Spinal cord (tissue), 10 donors: ENCODE results near the gene TRA2B. TPM values are rescaled to one million over a fixed set of nuclear protein-coding genes. Genes with fewer than 3 reads are reported as not detected.

ENCODE experiments used
- DNase-seq, 6 donors: peaks; one replicate each; pipeline versions ENCODE4 v3.0.0 to v3.0.0-alpha.2; 2013 to 2015; ENCODE audit warnings: low spot score in 6 of 6, low read depth in 4 of 6
- H3K27ac ChIP-seq: one replicate; pipeline ENCODE4 v1.5.1; 2013; ENCODE audit warnings: low read depth, low read length, control low read depth
- H3K27me3 ChIP-seq: one replicate; pipeline ENCODE4 v1.6.1; 2013; ENCODE audit warnings: low read length; ENCODE audit not compliant: control insufficient read depth, insufficient read depth
- H3K36me3 ChIP-seq: one replicate; pipeline ENCODE4 v1.6.1; 2013; ENCODE audit warnings: low read length; ENCODE audit not compliant: control insufficient read depth, insufficient read depth
- H3K4me1 ChIP-seq: one replicate; pipeline ENCODE4 v1.6.1; 2013; ENCODE audit warnings: low read length; ENCODE audit not compliant: control insufficient read depth, insufficient read depth
- H3K4me3 ChIP-seq: one replicate; pipeline ENCODE4 v1.5.1; 2013; ENCODE audit warnings: low read depth, low read length, control low read depth
- H3K9me3 ChIP-seq: one replicate; pipeline ENCODE4 v1.6.1; 2013; ENCODE audit warnings: low read length; ENCODE audit not compliant: control insufficient read depth, insufficient read depth
- WGBS: methylation state at CpG from one replicate; pipeline ENCODE4 v1.1.5; 2013; ENCODE audit warnings: missing lambda C conversion rate; ENCODE audit not compliant: insufficient coverage; 5-methylcytosine and 5-hydroxymethylcytosine counted together
- long read RNA-seq, 4 donors: transcript quantifications; one replicate each; lab custom pipeline, GENCODE V29; 2026
- polyA plus RNA-seq, 2 donors: library from polyadenylated mRNA; unstranded; fragments of 120-200 nt; gene quantifications; one replicate each; pipeline ENCODE4 v1.2.1, GENCODE V29; 2013; ENCODE audit not compliant: insufficient read length in 2 of 2
- total RNA-seq, 2 donors: library from RNA; depleted of rRNA in 1 of 2; stranded (reverse); fragments of 120-200 nt in 1 of 2; fragments of >200 nt in 1 of 2; gene quantifications; one replicate each; pipeline versions ENCODE4 v1.2.3 to v1.2.4, GENCODE V29; 2013 to 2014
- donor health status: healthy.

TRA2B gene
- 100 to 1,000 TPM; 151 to 188 TPM for total RNA-seq
- 100 to 1,000 TPM; 194 to 204 TPM for polyA plus RNA-seq
- long read RNA-seq, donor 1, full-length matches to known transcripts = 58 of 68 reads
- long read RNA-seq, donor 1, partial matches to known transcripts = 5 of 68 reads
- long read RNA-seq, donor 1, other reads (novel, unspliced or antisense) = 5 of 68 reads
- long read RNA-seq, donor 2, full-length matches to known transcripts = 25 of 25 reads
- long read RNA-seq, donor 2, partial matches to known transcripts = 0 of 25 reads
- long read RNA-seq, donor 2, other reads (novel, unspliced or antisense) = 0 of 25 reads
- long read RNA-seq, donor 3, transcript TRA2B-205 (9 exons, 2,952 nt) = major isoform, 8 of 36 reads
- long read RNA-seq, donor 3, partial matches to known transcripts = 20 of 36 reads
- long read RNA-seq, donor 3, other reads (novel, unspliced or antisense) = 0 of 36 reads
- long read RNA-seq, donor 4, full-length matches to known transcripts = 96 of 131 reads
- long read RNA-seq, donor 4, partial matches to known transcripts = 28 of 131 reads
- long read RNA-seq, donor 4, other reads (novel, unspliced or antisense) = 7 of 131 reads

GRCh38 chr3:185937689-185938374, at the start of gene TRA2B:
TRA2B (minus strand) TSS chr3:185938014; CDS start chr3:185937860, 154 bp downstream.
- no peaks in the 10 kb centered on the region for H3K9me3 ChIP-seq
- under 1% methylated on average over 51 of the region's 55 CpGs for WGBS
- no peaks in the 10 kb centered on the region for H3K27me3 ChIP-seq
- peak; percentile 88 to 100 (median 96) for DNase-seq
- peaks cover 5% of the 10 kb centered on the region for H3K4me1 ChIP-seq
- peak within 1 kb of the TSS; percentile 100 for H3K4me3 ChIP-seq
- H3K36me3 ChIP-seq = peaks cover 3% of the 10 kb centered on the region
- H3K27ac ChIP-seq = peak within 1 kb of the TSS; percentile 100

GRCh38 chr3:185986198-185986777, 48.5 kb upstream of the TRA2B start:
- H3K27ac ChIP-seq = no peak overlapping the region
- DNase-seq = no peak
- H3K9me3 ChIP-seq = no peaks in the 10 kb centered on the region
- no peak overlapping the region for H3K4me3 ChIP-seq
- H3K4me1 ChIP-seq = peaks cover 13% of the 10 kb centered on the region
- H3K36me3 ChIP-seq = no peaks in the 10 kb centered on the region
- WGBS = 92% methylated on average over 19 of the region's 23 CpGs
- H3K27me3 ChIP-seq = peaks cover 6% of the 10 kb centered on the region

GRCh38 chr3:185984203-185984602, 46.4 kb upstream of the TRA2B start:
- no peak overlapping the region for H3K4me3 ChIP-seq
- no peaks in the 10 kb centered on the region for H3K9me3 ChIP-seq
- WGBS = 40% methylated on average over 1 of the region's 3 CpGs
- peak in 1 of 6 donors; percentile 11 for DNase-seq
- H3K4me1 ChIP-seq = peaks cover 13% of the 10 kb centered on the region
- H3K27ac ChIP-seq = no peak overlapping the region
- H3K27me3 ChIP-seq = peaks cover 6% of the 10 kb centered on the region
- H3K36me3 ChIP-seq = no peaks in the 10 kb centered on the region

GRCh38 chr3:185983495-185984141, 45.8 kb upstream of the TRA2B start:
- peaks cover 6% of the 10 kb centered on the region for H3K27me3 ChIP-seq
- WGBS = 17% methylated on average over 23 of the region's 23 CpGs
- DNase-seq = peak; percentile 56 to 94 (median 74)
- peaks cover 13% of the 10 kb centered on the region for H3K4me1 ChIP-seq
- no peak overlapping the region for H3K4me3 ChIP-seq
- H3K27ac ChIP-seq = no peak overlapping the region
- no peaks in the 10 kb centered on the region for H3K36me3 ChIP-seq
- no peaks in the 10 kb centered on the region for H3K9me3 ChIP-seq

GRCh38 chr3:185982632-185983031, 44.8 kb upstream of the TRA2B start:
- Histone ChIP-seq H3K4me3 (no peak overlapping the region), H3K9me3 (no peaks in the 10 kb centered on the region), H3K36me3 (no peaks in the 10 kb centered on the region), H3K27me3 (peaks cover 6% of the 10 kb centered on the region), H3K27ac (no peak overlapping the region), H3K4me1 (peaks cover 13% of the 10 kb centered on the region)
- 46% methylated on average over 2 of the region's 3 CpGs for WGBS
- DNase-seq = no peak

GRCh38 chr3:185981621-185982020, 43.8 kb upstream of the TRA2B start:
- H3K27ac ChIP-seq = no peak overlapping the region
- 71% methylated on average over 1 of the region's 3 CpGs for WGBS
- H3K4me3 ChIP-seq = no peak overlapping the region
- H3K27me3 ChIP-seq = peaks cover 6% of the 10 kb centered on the region
- H3K4me1 ChIP-seq = peaks cover 13% of the 10 kb centered on the region
- H3K36me3 ChIP-seq = no peaks in the 10 kb centered on the region
- H3K9me3 ChIP-seq = no peaks in the 10 kb centered on the region
- no peak for DNase-seq

GRCh38 chr3:185979721-185980121, 41.9 kb upstream of the TRA2B start:
- Histone ChIP-seq H3K4me1 (peaks cover 13% of the 10 kb centered on the region), H3K36me3 (no peaks in the 10 kb centered on the region), H3K9me3 (no peaks in the 10 kb centered on the region), H3K27ac (no peak overlapping the region), H3K27me3 (peaks cover 6% of the 10 kb centered on the region), H3K4me3 (no peak overlapping the region)
- WGBS = 83% methylated on average over 6 of the region's 8 CpGs
- no peak for DNase-seq

- H3K36me3 ChIP-seq = no peaks in the 10 kb centered on the region
- 66% methylated on average over 4 of the region's 5 CpGs for WGBS
- peaks cover 4% of the 10 kb centered on the region for H3K4me1 ChIP-seq
- H3K27ac ChIP-seq = no peak overlapping the region
- H3K4me3 ChIP-seq = no peak overlapping the region
- H3K9me3 ChIP-seq = no peaks in the 10 kb centered on the region
- peaks cover 6% of the 10 kb centered on the region for H3K27me3 ChIP-seq
- DNase-seq = no peak
Measured at GRCh38 chr3:185978516-185978915, 40.7 kb upstream of the TRA2B start.

- Histone ChIP-seq H3K4me1 (no peaks in the 10 kb centered on the region), H3K9me3 (no peaks in the 10 kb centered on the region), H3K4me3 (no peak overlapping the region), H3K27me3 (peaks cover 2% of the 10 kb centered on the region), H3K36me3 (no peaks in the 10 kb centered on the region), H3K27ac (no peak overlapping the region)
- no peak for DNase-seq
- no CpG with 5 or more reads among the region's 3 CpGs for WGBS
Measured at GRCh38 chr3:185977679-185978040, 39.8 kb upstream of the TRA2B start.
